Measurements from ENCODE around the gene TBX1. TPM values are rescaled to one million over a fixed set of nuclear protein-coding genes. Genes with fewer than 3 reads are reported as not detected.

TBX1 gene
- total and polyA plus RNA-seq, 2 of the 8 experiments (the other 6 are each of a cell fraction or from before 2014, with no cell fraction given), result 0.28 TPM; not detected in 1

- Histone ChIP-seq H3K9ac (replicated peaks in 1 of 4; ENCODE audit: extremely low read depth in 1 of 4, low read depth in 3 of 4, low read length in 3 of 4) (no peak overlapping the region), H3K27me3 (replicated peaks in 1 of 4; ENCODE audit: control insufficient read depth in 3 of 4, extremely low read depth in 1 of 4, insufficient read depth in 3 of 4, low read length in 3 of 4) (peaks cover 28 to 59% (median 52%) of the 10 kb centered on the region in 4 experiments), H3K79me1 (ENCODE audit: low read depth, low read length) (no peaks in the 10 kb centered on the region), H2BK120ac (replicated peaks; ENCODE audit: low read depth, low read length) (no peak overlapping the region), H2AFZ (ENCODE audit: low read length) (no peak overlapping the region), H3K79me2 (ENCODE audit: control insufficient read depth in 1 of 2, insufficient read depth in 2 of 2, low read length in 2 of 2) (no peaks in the 10 kb centered on the region), H3K27ac (ENCODE audit: low read depth, low read length) (no peak overlapping the region), H3K56ac (replicated peaks; ENCODE audit: insufficient read length, low read depth, low read length) (no peak overlapping the region), H3K18ac (ENCODE audit: extremely low read depth, low read length) (no peak overlapping the region), H3K23me2 (ENCODE audit: low read depth, low read length) (peaks cover under 1% of the 10 kb centered on the region; the same call in 1 of the 2 replicates), H3K14ac (ENCODE audit: insufficient read length) (no peak overlapping the region), H2BK15ac (ENCODE audit: low read length) (no peak overlapping the region), H3K23ac (ENCODE audit: insufficient read length) (no peak overlapping the region), H2BK5ac (ENCODE audit: low read depth, low read length) (no peak overlapping the region), H3K9me3 (ENCODE audit: insufficient read depth in 2 of 2, low read depth in 1 of 2, low read length in 1 of 2) (no peaks in the 10 kb centered on the region), H2AK5ac (ENCODE audit: low read depth, low read length) (no peak overlapping the region), H3K4me3 (ENCODE audit: extremely low read depth in 1 of 4, insufficient read depth in 2 of 4, low read depth in 3 of 4, low read length in 4 of 4) (no peak overlapping the region), H4K91ac (replicated peaks; ENCODE audit: insufficient read length, low read length) (no peak overlapping the region), H2BK20ac (ENCODE audit: low read length) (no peak overlapping the region), H4K8ac (ENCODE audit: extremely low read depth, insufficient read depth, low read length) (no peak overlapping the region), H3K4me1 (replicated peaks in 1 of 4; ENCODE audit: control insufficient read depth in 3 of 4, insufficient read depth in 4 of 4, low read length in 3 of 4) (peaks cover 0 to 8% (median 4%) of the 10 kb centered on the region in 4 experiments; a peak in 5 of 7 replicates), H4K5ac (ENCODE audit: insufficient read length, low read depth, low read length) (no peak overlapping the region), H3K4ac (replicated peaks; ENCODE audit: insufficient read length, low read depth, low read length) (no peak overlapping the region), H2BK12ac (ENCODE audit: low read depth, low read length) (no peak overlapping the region), H3K36me3 (ENCODE audit: control insufficient read depth in 2 of 4, insufficient read depth in 4 of 4, low read length in 3 of 4) (no peaks in the 10 kb centered on the region), H3K4me2 (ENCODE audit: insufficient read depth in 1 of 2, low read depth in 2 of 2, low read length in 2 of 2) (no peak overlapping the region), H4K20me1 (replicated peaks in 1 of 2; ENCODE audit: control insufficient read depth in 1 of 2, insufficient read depth in 2 of 2, low read length in 2 of 2) (peaks cover 2 to 16% of the 10 kb centered on the region in 2 experiments)
- 86% methylated on average over 9 of the region's 9 CpGs; no CpG with 5 or more reads in 1 of the 2 experiments for WGBS, 2 experiments (ENCODE audit: extremely low coverage in 1 of 2, insufficient coverage in 1 of 2, insufficient read length in 1 of 2, insufficient replicate concordance in 2 of 2, low coverage in 1 of 2, low lambda C conversion rate in 2 of 2, missing lambda C conversion rate in 1 of 2)
- DNase-seq (ENCODE audit: low read depth in 1 of 2, low spot score in 2 of 2) (no peak), FAIRE-seq (no peak)
- CTCF ChIA-PET (ENCODE audit: partially characterized antibody), result interaction anchor here (0.9 to 7.0 kb wide), 22 partner anchors 8 to 283 kb away, joined by 3 to 168 read pairs (median 14); no protein-coding TSS in a partner anchor
- POLR2A ChIA-PET (ENCODE audit: partially characterized antibody), result no interaction called here
- TF ChIP-seq SP2 (IDR thresholded peaks at IDR 0.05; ENCODE audit: low read length) (no peak), JUND (IDR thresholded peaks at IDR 0.05; ENCODE audit: low read length) (no peak)
Measured at GRCh38 chr22:19729507-19729906, 31.1 kb upstream of the TBX1 start.
